ENCODE data around the gene NDUFA13.

NDUFA13 gene

DNA sequence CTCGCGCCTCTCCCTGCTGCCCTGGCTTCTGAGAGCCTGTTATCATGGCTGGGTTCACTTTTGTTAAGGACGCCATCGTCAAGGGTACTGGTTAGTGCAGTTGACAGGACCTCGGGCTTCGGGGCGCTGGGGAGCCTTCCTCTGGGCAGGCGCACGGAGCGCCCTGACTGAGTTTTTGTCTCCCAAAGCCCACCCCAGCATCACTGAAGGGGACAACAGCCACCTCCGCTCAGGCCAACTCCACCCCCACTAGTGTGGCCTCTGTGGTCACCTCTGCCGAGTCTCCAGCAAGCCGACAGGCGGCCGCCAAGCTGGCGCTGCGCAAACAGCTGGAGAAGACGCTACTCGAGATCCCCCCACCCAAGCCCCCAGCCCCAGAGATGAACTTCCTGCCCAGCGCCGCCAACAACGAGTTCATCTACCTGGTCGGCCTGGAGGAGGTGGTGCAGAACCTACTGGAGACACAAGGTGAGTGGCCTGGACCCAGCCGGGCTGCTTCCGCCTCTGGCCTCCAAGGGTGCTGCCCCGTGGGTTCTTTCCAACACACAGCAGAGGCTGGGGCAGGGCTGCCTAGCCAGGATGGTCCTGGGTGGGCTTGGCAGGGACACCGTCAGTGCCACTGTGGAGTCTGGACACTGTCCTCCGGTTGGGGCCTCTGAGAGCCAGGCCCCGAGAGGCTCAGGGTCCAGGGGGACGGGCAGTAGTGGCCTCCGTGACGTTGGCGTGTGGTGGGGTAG, 17.6 kb upstream of the NDUFA13 start:
- TF ChIP-seq CTCF (IDR thresholded peaks at IDR 0.05; ENCODE audit: low read depth, low read length, missing control alignments): no peak
- no peak overlapping the region for H3K4me3 ChIP-seq (replicated peaks; ENCODE audit: low read depth, low read length)
- DNase-seq (ENCODE audit: extremely low read depth, low read depth): no peak

DNA sequence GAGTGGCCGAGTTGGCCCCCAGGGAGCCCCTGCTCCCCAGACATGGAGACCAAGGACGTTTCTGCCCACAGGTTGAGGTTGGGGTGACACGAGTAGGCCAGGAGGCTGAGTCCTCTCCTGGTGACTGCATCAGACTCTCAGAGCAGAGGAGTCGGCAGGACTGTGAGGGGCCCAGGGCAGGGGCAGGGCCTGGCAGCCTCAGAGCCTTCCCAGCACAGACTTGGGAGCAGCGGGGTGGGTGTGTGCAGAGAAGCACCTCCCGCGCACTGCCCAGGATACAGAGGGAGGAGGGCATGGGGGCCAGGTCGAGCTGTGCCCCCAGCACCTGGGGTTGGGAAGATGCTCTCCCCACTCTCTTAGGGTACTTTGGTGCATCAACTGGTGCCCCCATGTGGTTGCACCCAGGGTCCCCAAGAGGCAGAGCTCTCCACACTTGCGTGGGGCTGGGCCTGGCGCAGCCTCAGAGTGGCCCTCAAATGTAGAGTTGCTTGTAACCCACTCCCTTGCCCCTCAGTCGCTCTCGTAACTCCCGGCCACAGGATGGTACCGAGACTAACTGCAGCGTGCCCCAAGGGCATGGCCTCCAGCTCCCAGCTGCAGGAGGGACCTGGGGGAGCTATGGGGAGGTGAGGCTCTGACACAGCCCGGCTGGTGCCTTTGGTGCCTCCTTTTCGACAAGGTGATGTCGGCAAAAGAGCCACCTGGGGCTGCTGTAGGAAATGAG, 16.6 kb upstream of the NDUFA13 start:
- no peak for DNase-seq (ENCODE audit: extremely low read depth, low read depth)
- H3K4me3 ChIP-seq (replicated peaks; ENCODE audit: low read depth, low read length): no peak overlapping the region
- TF ChIP-seq CTCF (IDR thresholded peaks at IDR 0.05; ENCODE audit: low read depth, low read length, missing control alignments): no peak

DNA sequence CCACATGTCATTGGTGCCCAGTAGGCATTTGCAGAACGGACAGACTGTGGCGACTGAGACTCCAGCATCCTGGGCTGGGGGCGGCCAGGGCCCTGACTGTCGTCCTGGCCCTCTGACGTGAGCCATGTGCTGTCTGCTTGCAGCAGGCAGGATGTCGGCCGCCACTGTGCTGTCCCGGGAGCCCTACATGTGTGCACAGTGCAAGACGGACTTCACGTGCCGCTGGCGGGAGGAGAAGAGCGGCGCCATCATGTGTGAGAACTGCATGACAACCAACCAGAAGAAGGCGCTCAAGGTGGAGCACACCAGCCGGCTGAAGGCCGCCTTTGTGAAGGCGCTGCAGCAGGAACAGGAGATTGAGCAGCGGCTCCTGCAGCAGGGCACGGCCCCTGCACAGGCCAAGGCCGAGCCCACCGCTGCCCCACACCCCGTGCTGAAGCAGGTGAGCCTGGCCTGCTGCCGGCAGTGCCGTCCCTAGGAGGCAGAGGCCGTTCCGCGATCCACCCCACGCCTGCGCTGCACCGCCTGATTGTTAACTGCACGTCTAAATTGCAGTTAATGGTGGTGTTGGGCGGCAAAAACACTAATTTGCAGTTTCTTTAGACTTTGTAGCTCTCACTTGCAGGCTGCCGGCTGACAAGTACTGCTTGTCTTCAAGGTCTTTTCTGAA, 14.9 kb upstream of the NDUFA13 start:
- TF ChIP-seq CTCF (IDR thresholded peaks at IDR 0.05; ENCODE audit: low read depth, low read length, missing control alignments): no peak
- H3K4me3 ChIP-seq (replicated peaks; ENCODE audit: low read depth, low read length): no peak overlapping the region

GRCh38 chr19:19501798-19502197, 14.2 kb upstream of the NDUFA13 start:
- DNase-seq (ENCODE audit: extremely low read depth, low read depth): no peak
- no peak for TF ChIP-seq CTCF (IDR thresholded peaks at IDR 0.05; ENCODE audit: low read depth, low read length, missing control alignments)
- H3K4me3 ChIP-seq (replicated peaks; ENCODE audit: low read depth, low read length): no peak overlapping the region

More for the DNA sequence above, 14.9 kb upstream of the NDUFA13 start:
- no peak for DNase-seq (ENCODE audit: extremely low read depth, low read depth)

DNA sequence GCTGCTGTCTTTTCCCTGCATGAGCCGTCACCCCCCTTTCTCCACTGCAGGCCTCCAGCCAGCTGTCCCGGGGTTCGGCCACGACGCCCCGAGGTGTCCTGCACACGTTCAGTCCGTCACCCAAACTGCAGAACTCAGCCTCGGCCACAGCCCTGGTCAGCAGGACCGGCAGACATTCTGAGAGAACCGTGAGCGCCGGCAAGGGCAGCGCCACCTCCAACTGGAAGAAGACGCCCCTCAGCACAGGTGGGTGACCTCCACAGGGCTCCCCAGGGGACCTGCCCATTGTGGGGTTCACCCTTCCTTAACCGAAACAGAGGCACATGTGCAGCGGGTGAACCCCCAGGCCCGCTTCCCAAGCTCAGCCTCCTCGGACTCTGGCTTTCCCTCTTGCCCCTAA, 13.7 kb upstream of the NDUFA13 start:
- no peak for TF ChIP-seq CTCF (IDR thresholded peaks at IDR 0.05; ENCODE audit: low read depth, low read length, missing control alignments)
- H3K4me3 ChIP-seq (replicated peaks; ENCODE audit: low read depth, low read length): no peak overlapping the region
- DNase-seq (ENCODE audit: extremely low read depth, low read depth): no peak

DNA sequence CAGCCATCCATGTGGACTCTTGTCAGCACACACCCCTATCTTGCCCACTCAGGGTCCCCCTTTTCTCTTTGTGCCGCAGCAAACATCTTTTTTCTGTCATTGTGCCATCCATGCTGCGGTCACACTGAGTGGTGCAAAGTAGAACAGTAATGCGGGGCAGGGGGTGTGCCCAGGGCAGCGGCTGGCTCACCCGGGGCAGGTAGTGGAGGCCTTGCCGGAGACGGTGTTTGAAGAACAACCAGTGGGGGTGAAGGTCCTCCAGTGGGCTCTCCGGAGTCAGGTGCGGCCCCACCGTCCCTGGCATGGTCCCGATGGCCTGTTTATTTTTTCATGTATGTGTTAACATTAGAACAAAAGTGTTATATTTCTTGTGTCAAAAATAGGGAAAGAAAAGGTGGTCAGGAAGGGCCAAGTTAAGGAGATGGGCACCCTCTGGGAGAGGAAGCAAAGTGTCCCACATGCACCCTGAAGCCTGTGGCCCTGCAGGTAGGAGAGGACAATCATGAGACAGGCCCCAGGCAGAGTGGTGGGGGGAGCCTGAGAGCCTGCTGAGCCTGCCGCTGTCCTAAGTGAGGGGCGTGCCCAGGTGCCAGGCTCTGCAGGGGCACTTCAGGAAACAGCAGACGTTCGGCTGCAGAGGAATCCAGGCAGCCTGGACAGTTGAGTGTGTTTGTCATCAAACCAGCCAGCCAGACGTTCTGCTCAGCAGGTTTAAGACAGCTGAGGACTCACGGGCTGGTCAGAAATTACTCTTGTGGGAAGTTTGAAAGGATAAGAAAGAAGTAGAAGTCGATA, 13.0 kb upstream of the NDUFA13 start:
- no peak for DNase-seq (ENCODE audit: extremely low read depth, low read depth)
- H3K4me3 ChIP-seq (replicated peaks; ENCODE audit: low read depth, low read length): no peak overlapping the region
- no peak for TF ChIP-seq CTCF (IDR thresholded peaks at IDR 0.05; ENCODE audit: low read depth, low read length, missing control alignments)
